ENCODE results near the gene CCDC88C.
A peak's percentile ranks its signal among the peaks of the same experiment; 100 is the strongest.

Gene CCDC88C

DNA sequence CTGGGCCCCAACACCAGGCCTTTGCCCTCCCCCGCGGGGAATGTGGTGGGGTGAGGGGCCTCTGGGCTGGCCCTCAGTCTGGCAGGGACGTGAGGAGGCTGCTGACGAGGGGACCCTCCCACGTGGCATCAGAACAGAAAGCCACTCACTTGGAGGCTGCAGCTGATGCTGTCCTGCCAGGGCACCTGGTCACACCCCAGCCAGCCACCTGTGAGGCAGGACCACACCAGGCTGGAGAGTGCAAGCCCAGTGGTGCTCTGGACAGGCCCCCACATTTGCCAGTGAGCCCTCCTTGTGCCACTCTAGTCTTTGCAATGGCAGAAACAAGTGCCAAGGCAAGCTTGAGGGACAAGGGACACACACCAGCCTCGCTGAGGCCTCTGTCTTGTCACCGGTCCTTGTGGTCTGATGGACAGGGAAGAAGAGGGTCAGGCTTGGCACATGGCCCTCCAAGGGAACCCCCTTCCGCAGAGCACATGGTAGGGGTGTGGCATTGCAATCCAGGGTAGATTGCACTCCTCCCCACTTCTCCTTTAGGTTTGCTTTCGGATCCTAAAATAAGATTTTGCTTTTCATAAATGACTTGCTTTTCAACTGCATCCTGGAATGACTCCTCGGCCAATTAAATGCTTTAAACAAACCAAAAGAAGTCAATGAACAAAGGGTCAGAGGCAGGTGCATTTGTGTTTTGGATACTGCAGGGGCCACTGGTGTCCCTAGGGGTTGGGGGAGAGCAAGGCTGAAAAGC is 53.7 kb downstream of the CCDC88C start:
- DNase-seq, result no peak

GRCh38 chr14:91361233-91361811 is 56.3 kb downstream of the CCDC88C start:
- DNase-seq, result peak; percentile 21

- no peak for DNase-seq
Measured at GRCh38 chr14:91360490-91361232, 57.0 kb downstream of the CCDC88C start.

DNA sequence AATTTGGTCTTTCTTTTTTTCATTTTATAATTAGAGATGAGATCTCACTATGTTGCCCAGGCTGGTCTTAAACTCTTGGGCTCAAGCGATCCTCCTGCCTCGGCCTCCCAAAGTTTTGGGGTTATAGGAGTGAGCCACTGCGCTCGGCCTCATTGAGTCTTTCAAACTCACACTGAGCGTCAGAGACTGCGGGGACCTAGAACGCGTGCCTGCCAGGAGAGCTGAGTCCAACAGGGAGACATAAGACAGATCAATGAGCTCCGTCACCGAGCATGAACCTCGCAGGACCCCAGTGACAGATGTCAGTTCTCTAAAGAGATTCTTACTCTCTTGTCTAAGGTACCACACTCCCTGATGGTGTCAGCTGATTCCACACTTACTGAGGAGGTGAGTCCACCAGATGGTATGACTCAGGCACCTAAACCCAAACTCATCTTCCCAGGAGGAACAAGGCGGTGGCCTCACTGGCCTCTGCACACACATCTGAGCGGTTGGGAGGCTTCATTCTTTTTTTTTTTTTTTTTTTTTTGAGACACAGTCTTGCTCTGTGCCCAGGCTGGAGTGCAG is 58.9 kb downstream of the CCDC88C start:
- no peak for DNase-seq

- no peak for DNase-seq
Measured at GRCh38 chr14:91358025-91358319, 59.6 kb downstream of the CCDC88C start.

DNA sequence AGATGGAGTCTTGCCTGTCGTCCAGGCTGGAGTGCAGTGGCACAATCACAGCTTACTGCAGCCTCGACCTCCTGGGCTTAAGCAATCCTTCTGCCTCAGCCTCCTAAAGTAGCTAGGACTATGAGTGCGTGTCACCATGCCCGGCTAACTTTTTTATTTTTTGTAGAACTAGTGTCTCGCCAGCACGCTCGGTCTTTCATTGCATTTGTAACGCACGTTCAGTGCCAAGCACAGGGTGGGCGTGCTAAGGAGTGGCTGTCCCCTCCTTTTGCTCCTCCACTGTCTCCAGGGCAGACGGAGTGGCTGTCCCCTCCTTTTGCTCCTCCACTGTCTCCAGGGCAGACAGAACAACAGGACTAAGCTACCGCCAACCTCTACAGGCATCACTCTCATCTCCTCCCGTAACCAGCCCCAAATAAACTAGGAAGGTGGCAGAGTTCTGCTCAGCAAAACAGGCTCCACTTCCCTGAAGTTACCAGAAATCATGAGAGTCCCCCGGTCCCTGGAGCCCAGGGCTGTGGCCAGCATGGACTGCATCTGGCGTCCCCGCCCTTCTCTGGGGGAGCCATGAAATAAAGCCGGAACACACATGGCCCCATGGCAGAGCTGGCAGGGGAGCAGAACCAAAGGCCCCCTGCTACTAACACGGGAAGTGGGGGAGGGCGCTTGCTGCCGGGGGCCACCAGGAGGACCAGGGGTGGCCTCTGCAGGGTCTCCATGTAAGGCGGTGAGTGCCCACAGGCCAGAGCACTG is 60.2 kb downstream of the CCDC88C start:
- no peak for DNase-seq

GRCh38 chr14:91356181-91356763 is 61.3 kb downstream of the CCDC88C start:
- no peak for DNase-seq

GRCh38 chr14:91354979-91355685 is 62.5 kb downstream of the CCDC88C start:
- DNase-seq, result peak; percentile 92

DNA sequence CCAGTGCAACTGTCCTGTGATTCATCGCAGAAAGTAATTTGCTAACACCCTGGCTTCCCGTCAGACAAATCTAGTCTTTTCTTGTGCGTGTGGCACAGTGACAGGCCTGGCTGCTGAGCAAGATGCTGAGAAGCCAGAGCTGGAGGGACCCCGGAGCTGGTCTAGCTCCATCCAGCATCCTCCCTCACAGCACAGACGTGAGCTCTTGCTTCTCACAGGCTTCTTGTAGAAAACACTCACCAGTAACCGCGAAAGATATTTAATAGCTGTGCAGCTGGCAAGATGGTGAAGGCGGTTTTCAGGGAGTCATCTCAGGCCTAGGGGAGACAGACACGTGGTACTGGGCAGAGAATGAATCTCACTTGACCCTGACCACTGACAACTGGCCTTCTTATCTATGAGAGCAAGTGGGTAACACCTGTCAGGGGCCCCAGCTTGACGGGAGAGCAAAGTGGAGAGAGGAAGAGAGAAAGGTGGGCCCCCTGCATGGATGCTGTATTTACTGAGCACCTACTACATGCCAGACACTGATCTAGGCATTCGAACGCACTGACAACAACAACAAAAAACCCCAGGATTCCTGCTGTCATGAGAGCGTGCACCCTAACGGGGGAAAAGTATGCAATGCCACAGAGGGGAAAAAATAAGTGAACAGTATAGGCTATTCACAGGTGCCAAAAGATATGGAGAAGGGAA is 63.3 kb downstream of the CCDC88C start:
- DNase-seq, result no peak

DNA sequence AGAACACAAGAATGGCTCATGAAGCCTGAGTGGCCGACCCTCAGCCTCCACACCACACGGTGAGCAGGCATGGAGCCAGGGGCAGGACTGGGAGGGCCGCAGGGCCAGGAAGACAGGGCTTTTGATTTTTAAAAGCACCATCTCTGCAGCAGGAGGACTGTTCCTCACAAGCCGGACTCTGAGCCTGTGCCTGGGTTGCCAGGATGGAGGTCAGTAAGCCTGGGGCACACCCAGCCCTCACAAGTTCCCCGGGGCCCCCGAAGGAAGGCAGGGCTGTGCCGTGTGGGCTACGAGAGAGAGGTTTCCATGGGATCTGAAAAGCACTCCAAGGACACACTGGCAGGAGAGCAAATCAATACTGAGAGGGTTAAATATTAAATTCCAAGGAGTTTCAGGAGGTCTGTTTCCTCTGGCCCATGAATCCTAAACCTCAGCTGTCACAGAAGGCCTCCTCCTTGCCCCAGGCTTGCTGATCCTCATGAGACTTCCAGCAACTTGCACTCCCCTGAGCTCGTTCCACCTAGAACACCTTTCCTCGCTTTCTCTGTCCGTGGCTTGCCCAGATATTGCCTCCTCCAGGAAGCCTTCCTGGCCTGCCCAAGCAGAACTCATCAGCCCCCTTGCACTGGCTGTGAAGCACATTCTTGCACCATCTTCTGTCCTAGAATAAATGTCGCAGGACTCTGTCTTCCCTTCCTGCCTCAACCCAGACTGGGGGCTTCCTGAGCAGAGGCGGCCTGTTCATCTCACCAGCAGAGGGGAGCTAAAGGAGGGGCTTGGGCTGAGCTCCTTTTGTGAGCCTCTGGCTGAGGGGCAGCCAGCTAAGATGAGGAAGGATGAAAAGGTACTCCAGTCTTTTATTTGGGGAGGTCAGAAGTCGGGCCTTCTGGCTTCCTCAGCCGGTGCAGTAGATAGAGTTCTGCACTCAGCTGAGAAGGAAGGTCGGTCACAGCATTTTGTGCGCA is 64.6 kb downstream of the CCDC88C start:
- DNase-seq, result no peak

DNA sequence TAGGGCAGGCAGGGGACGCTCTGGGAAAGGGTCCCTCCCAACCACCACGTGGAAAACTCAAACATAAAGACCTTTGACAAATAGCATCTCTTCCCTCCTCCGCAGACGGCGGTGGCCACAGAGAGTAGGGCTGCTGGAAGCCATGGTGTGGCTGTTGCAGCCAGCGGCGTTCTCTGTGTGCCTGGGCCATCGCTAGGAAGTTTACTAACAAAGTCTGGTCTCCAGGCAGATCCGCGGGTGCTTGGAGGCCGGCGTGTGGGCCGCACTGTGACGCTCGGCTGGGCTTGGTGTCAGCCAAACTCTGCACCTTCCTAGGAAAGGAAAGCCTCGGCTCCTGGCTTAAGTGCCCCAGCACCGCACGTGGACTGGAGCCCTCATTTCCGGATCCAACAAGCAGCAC is 65.6 kb downstream of the CCDC88C start:
- no peak for DNase-seq

GRCh38 chr14:91351512-91351862 is 66.1 kb downstream of the CCDC88C start:
- DNase-seq, result no peak

DNA sequence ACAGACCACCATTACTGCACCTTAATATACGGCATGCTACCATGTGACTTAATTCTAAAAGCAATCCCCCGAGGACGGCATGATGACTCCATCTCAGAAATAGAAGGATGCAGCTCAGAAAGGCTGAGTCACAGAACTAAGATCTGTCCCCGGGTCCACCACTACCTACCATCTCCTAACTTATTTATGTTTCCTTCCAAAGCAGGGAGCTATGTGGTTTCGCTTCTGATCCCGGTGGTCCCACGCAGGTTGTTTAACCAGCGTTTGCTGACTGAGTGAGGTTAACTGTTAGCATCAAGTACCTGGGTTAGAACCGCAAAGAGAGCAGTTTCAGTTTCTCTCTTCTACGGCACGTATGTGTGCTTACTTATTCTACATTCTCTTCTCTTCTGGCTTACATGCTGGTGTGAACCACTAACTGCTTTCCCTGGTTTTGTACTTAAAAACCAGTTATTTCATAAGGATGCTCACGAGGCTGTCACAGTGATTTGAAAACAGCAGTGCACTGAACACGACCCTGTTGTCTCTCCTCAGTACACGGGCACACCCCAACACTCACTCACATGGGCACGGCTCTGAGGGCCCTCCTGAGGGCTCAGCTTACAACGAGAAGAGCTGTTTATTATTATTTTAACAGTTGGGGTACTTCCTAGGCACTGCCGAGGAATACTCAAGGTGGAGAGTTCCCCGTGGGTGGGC is 66.7 kb downstream of the CCDC88C start:
- DNase-seq, result no peak

GRCh38 chr14:91350483-91350812 is 67.2 kb downstream of the CCDC88C start:
- DNase-seq, result no peak

DNA sequence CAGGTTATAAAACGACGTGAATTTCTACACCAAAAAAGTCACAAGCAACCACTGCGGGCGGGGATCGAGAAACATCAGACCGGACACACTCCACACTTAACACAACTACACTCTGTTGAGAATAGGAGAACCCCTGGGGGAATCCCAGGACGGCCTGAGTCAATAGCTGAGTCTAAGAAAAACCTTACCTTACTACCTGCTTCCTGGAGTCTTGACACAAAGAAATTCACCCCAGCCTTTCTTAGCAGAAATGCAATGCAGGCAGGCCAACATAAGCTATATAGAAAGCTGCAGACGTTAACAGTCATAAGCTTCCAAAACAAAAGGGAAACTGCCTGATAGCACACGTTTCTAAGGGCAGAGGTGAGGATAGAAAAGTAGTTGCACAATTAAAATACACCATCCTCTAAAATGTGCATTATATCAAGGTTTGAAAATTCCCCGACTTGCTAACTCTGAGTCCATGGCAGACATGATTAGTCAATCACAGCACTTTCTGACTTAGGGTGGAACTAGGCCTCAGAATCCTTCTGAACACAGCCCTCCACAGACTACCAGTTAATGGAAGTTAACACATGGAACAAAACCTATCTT is 68.0 kb downstream of the CCDC88C start:
- no peak for DNase-seq

GRCh38 chr14:91348845-91349465 is 68.7 kb downstream of the CCDC88C start:
- no peak for DNase-seq

GRCh38 chr14:91346838-91347173 is 70.8 kb downstream of the CCDC88C start:
- DNase-seq, result no peak

DNA sequence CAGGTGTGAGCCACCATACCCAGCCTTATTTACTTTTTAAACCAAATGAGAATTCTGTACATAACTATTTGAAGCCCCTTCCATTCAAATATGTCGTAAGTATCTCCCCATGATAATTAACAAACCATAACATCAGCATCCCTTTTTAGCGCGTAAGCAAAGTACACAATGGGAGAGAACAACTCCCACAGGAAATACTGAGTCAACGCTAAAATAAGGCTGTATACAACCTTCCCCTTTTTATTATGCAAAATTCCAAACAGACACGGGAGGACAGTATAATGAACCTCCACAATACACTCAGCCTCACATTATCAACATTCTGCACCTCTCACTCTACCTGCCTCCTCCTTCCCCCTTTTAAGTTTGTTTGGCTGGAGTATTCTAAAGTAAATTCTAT is 73.5 kb downstream of the CCDC88C start:
- no peak for DNase-seq

DNA sequence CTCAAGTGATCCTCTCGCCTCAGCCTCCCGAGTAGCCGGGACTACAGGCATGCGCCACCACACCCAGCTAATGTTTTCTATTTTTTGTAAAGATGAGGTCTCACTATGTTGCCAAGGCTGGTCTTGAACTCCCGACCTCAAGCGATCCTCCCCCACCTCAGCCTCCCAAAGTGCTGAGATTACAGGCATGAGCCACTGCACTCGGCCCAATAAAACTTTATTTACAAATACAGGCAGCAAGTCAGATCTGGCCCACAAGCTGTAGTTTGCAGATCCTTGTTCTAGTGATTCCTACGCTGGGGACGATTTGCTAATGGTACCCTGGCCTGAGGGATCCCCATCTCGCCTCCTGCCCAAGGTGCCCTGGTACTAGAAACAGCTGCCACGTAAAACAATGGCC is 74.6 kb downstream of the CCDC88C start:
- no peak for DNase-seq
